GM12878 (cell line): ENCODE measurements around the gene TICRR. TPM values are rescaled to one million over a fixed set of nuclear protein-coding genes. Genes with fewer than 3 reads are reported as not detected.

Experiments
- ATAC-seq: fragments of 200-7000 bp; cut with Tn5 transposase; 3 replicates; pipeline ENCODE4 v1.9.1; 2020; ENCODE audit warnings: mild to moderate bottlenecking, moderate library complexity
- BruUV-seq: library from RNA; stranded (reverse); fragments of 400-500 nt; replicated peaks from 2 replicates; lab custom pipeline; 2021; lab: Mats Ljungman, UMichigan
- CTCF ChIA-PET: fragments of 300-600 bp; sonication (Branson Sonifier 250); formaldehyde crosslinking; extraction: SDS; loops from one replicate; lab custom pipeline; 2021; ENCODE audit warnings: inconsistent platforms; lab: Yijun Ruan, JAX
- POLR2A ChIA-PET: fragments of 350-600 bp; formaldehyde crosslinking; extraction: SDS; loops from one replicate; lab custom pipeline; 2021; ENCODE audit warnings: inconsistent platforms; lab: Charles Lee
- RAD21 ChIA-PET: fragments of 300-600 bp; sonication (Branson Sonifier 250); formaldehyde crosslinking; loops from one replicate; lab custom pipeline; 2023; ENCODE audit warnings: antibody characterized with exemption; ENCODE audit not compliant: unreplicated experiment; lab: Charles Lee
- SMC1A ChIA-PET: fragments of 300-600 bp; sonication (Branson Sonifier 250); formaldehyde crosslinking; loops from one replicate; lab custom pipeline; 2023; ENCODE audit not compliant: unreplicated experiment, uncharacterized antibody; lab: Charles Lee
- DNase-seq: peaks from one replicate; pipeline ENCODE4 v3.0.0-alpha.2; 2011; ENCODE audit warnings: low read depth, low spot score
- FAIRE-seq: peaks from 3 replicates; lab custom pipeline; 2011; peaks lifted over from hg19 to GRCh38; lab: Jason Lieb, UNC
- H2AFZ ChIP-seq: 2 replicates; pipeline ENCODE4 v1.6.0; 2011; ENCODE audit warnings: low read depth, low read length, control low read depth; ENCODE audit not compliant: control insufficient read depth
- H3K27ac ChIP-seq: 2 replicates; pipeline ENCODE4 v1.5.1; 2011; ENCODE audit warnings: control low read depth; ENCODE audit not compliant: control insufficient read depth, insufficient read depth
- H3K27me3 ChIP-seq, 2 experiments: replicated peaks in 1 of 2; 2 replicates each; pipeline versions ENCODE4 v1.6.0 to v1.6.1; 2011; ENCODE audit warnings: low read length in 1 of 2; ENCODE audit not compliant: control insufficient read depth in 2 of 2, insufficient read depth in 2 of 2
- H3K36me3 ChIP-seq, 2 experiments: 2 replicates each; pipeline ENCODE4 v1.5.1; 2011; ENCODE audit warnings: low read length in 1 of 2; ENCODE audit not compliant: control insufficient read depth in 2 of 2, insufficient read depth in 2 of 2
- H3K4me1 ChIP-seq: 2 replicates; pipeline ENCODE4 v1.6.1; 2011; ENCODE audit warnings: mild to moderate bottlenecking, low read length, moderate library complexity, mixed read lengths; ENCODE audit not compliant: control insufficient read depth, insufficient read depth
- H3K4me2 ChIP-seq: 2 replicates; pipeline ENCODE4 v1.6.0; 2011; ENCODE audit warnings: control low read depth; ENCODE audit not compliant: control insufficient read depth, insufficient read depth
- H3K4me3 ChIP-seq: fragments of 200-600 bp; sonication (generic); 2 replicates; pipeline ENCODE4 v1.5.1; 2016
- H3K79me2 ChIP-seq: 2 replicates; pipeline ENCODE4 v1.6.0; 2011; ENCODE audit warnings: low read length; ENCODE audit not compliant: control insufficient read depth, insufficient read depth
- H3K9ac ChIP-seq: 2 replicates; pipeline ENCODE4 v1.8.0; 2011; ENCODE audit warnings: low read length, control low read depth, mixed read lengths; ENCODE audit not compliant: control insufficient read depth, insufficient read depth
- H3K9me3 ChIP-seq: replicated peaks from 3 replicates; pipeline ENCODE4 v1.5.1; 2011; ENCODE audit warnings: mild to moderate bottlenecking, low read length; ENCODE audit not compliant: control insufficient read depth, insufficient read depth
- H4K20me1 ChIP-seq: 2 replicates; pipeline ENCODE4 v1.6.0; 2011; ENCODE audit not compliant: control insufficient read depth, insufficient read depth
- BCL3 ChIP-seq: IDR thresholded peaks from 2 replicates; pipeline ENCODE4 v1.6.1; 2011; ENCODE audit warnings: borderline replicate concordance, low read depth, mild to moderate bottlenecking, moderate library complexity, low read length; ENCODE audit not compliant: insufficient read depth, poor library complexity, severe bottlenecking
- SP1 ChIP-seq: IDR thresholded peaks from one replicate; pipeline ENCODE4 v1.6.1; 2011; ENCODE audit warnings: low read depth, low read length
- SUZ12 ChIP-seq: fragments of 200-600 bp; sonication (generic); IDR thresholded peaks from one replicate; pipeline ENCODE4 v1.6.1; 2018; ENCODE audit warnings: antibody characterized with exemption, mild to moderate bottlenecking; ENCODE audit not compliant: unreplicated experiment
- WGBS: methylation state at CpG from one replicate; pipeline ENCODE4 v1.1.6; 2016; ENCODE audit warnings: low lambda C conversion rate; ENCODE audit not compliant: insufficient replicate concordance, insufficient coverage; ENCODE audit errors: missing lambda C conversion rate; 5-methylcytosine and 5-hydroxymethylcytosine counted together
- in situ Hi-C: fragments of 300-500 bp; cut with MboI; formaldehyde crosslinking; loops from 9 replicates; pipeline ENCODE4 v1.14.3; 2018; ENCODE audit warnings: mixed read lengths
- intact Hi-C: fragments of 100-400 bp; cut with micrococcal nuclease; formaldehyde crosslinking; loops from one replicate; pipeline ENCODE4 v1.14.2; 2022; ENCODE audit not compliant: unreplicated experiment
- polyA plus RNA-seq, 11 experiments: library from polyadenylated mRNA; depleted of rRNA in 4 of 11; unstranded in 6 of 11; stranded (reverse) in 5 of 11; fragments of >200 nt; fragmentation: Nextera tagmentation in 4 of 11; fragmentation: Illumina TruSeq in 1 of 11; extraction: Ambion mirVana in 4 of 11; extraction: Trizol in 1 of 11; gene quantifications; 1 replicate in 1 of 11; 2 replicates in 10 of 11; pipeline versions ENCODE4 v1.2.1 to v1.2.3, GENCODE V29; 2011 to 2016; ENCODE audit warnings: inconsistent platforms in 2 of 11, missing spikeins in 2 of 11, low read depth in 1 of 11
- total RNA-seq, 4 experiments: library from RNA; depleted of rRNA in 3 of 4; stranded (reverse); fragments of >200 nt in 3 of 4; fragmentation: Illumina TruSeq in 1 of 4; extraction: Trizol in 1 of 4; gene quantifications; 2 replicates each; pipeline versions ENCODE4 v1.2.1 to v1.2.3, GENCODE V29; 2013 to 2021

The TICRR gene
- total and polyA plus RNA-seq, 10 of the 15 experiments (the other 5 are each of a cell fraction or from before 2014, with no cell fraction given) = 0.58 to 21.5 (median 11.5) TPM

DNA sequence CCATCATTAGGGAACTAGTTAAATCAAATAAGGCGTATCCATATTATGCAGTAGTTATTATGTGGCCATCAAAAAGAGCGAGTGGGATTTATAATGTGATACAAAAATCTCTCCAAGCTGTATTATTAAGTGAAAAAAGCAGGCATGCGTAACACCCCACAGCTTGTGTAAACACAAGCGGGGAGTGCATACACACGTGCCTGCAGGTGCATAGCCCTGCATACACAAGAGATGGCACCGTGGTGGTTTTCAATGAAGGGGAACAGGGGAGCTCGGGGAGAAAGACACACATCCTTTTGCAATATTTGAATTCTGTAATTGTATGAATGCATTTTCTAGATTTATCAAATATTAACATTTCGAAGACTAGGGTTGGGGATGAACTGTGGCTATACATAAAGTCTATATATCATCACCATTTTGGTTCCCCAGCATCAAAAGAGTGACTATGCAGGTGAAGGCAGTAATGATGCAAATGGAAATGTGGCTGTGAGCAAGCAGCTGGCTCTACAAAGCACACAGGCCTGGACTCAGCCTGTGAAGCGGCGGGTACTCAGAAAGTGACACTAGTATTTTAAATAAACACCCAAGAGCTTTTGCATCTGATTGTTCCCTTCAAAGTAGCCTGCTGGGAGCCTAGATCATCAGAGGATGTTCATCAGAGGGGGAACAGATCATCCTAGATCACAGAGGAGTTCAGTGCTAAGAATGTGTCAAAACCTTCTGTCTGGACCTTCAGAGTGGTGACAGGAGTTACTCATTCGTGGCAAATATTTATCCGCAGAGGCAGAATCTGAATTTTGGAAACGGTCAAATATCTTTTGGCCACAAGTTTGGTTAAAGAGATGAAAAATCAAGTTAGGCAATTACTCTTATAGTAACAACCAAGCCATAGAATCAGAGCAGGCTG is 89.4 kb downstream of the TICRR start:
- Histone ChIP-seq H3K27ac (no peak overlapping the region), H3K79me2 (no peaks in the 10 kb centered on the region), H3K9me3 (no peaks in the 10 kb centered on the region), H3K4me3 (no peak overlapping the region), H3K9ac (no peak overlapping the region), H3K36me3 (no peaks in the 10 kb centered on the region), H3K4me1 (no peaks in the 10 kb centered on the region), H3K4me2 (peak overlapping the region; percentile 64; the same call in 1 of the 2 replicates), H4K20me1 (no peaks in the 10 kb centered on the region), H2AFZ (no peak overlapping the region), H3K27me3 (peaks cover 0 to 2% of the 10 kb centered on the region in 2 experiments; a peak in 1 of 4 replicates)
- CTCF ChIA-PET = no interaction called here
- intact Hi-C loops = no loop called here
- SMC1A ChIA-PET = no interaction called here
- no TSS peak for BruUV-seq
- FAIRE-seq (no peak), DNase-seq (no peak), ATAC-seq (no peak)
- whole genome bisulfite sequencing = 66% methylated on average over 13 of the region's 13 CpGs
- POLR2A ChIA-PET = no interaction called here
- TF ChIP-seq SUZ12 = no peak
- no peak for TF ChIP-seq BCL3
- no peak for TF ChIP-seq SP1
- in situ Hi-C loops = no loop called here
- RAD21 ChIA-PET = no interaction called here
